Measurements from ENCODE around the gene ZNF827. TPM values are rescaled to one million over a fixed set of nuclear protein-coding genes. Genes with fewer than 3 reads are reported as not detected.

The ZNF827 gene
- total and polyA plus RNA-seq, 10 donors = 3.3 to 31.6 (median 16.1) TPM

- intact Hi-C loops (cut with DNase I; ENCODE audit: low total_unique reads) = no loop called here
- no peak for DNase-seq
- WGBS, 5 donors = 67 to 100% (median 90%) methylated on average over 1 of the region's 1 CpG
- TF ChIP-seq POLR2AphosphoS5 (IDR thresholded peaks at IDR 0.05) (no peak), POLR2A (IDR thresholded peaks at IDR 0.05) (no peak), CTCF (IDR thresholded peaks at IDR 0.05 in 8 of 11, conservative IDR thresholded peaks at IDR 0.05 in 3 of 11) (no peak)
- Histone ChIP-seq H3K27me3 (replicated peaks in 1 of 7) (no peaks in the 10 kb centered on the region), H3K4me3 (no peak overlapping the region), H3K9me3 (no peaks in the 10 kb centered on the region), H3K36me3 (no peaks in the 10 kb centered on the region), H3K4me1 (peaks cover 0 to 7% (median 0%) of the 10 kb centered on the region in 6 donors), H3K27ac (no peak overlapping the region)
These were observed 216.1 kb downstream of the ZNF827 start for GRCh38 chr4:145722561-145722960.

GRCh38 chr4:145720656-145721055 lies 218.0 kb downstream of the ZNF827 start:
- Histone ChIP-seq H3K4me1 (peaks cover 0 to 7% (median 0%) of the 10 kb centered on the region in 6 donors), H3K27ac (no peak overlapping the region), H3K9me3 (no peaks in the 10 kb centered on the region), H3K4me3 (no peak overlapping the region), H3K36me3 (no peaks in the 10 kb centered on the region), H3K27me3 (replicated peaks in 1 of 7) (peaks cover 0 to 6% (median 0%) of the 10 kb centered on the region in 7 donors)
- WGBS, 5 donors = 75 to 85% (median 78%) methylated on average over 3 of the region's 3 CpGs
- intact Hi-C loops (cut with DNase I; ENCODE audit: low total_unique reads) = no loop called here
- DNase-seq = no peak
- no peak for TF ChIP-seq CTCF (IDR thresholded peaks at IDR 0.05 in 8 of 11, conservative IDR thresholded peaks at IDR 0.05 in 3 of 11)
- no peak for TF ChIP-seq POLR2AphosphoS5 (IDR thresholded peaks at IDR 0.05)
- TF ChIP-seq POLR2A (IDR thresholded peaks at IDR 0.05) = no peak

GRCh38 chr4:145719752-145720624 lies 218.6 kb downstream of the ZNF827 start:
- Histone ChIP-seq H3K36me3 (no peaks in the 10 kb centered on the region), H3K4me3 (no peak overlapping the region), H3K27me3 (replicated peaks in 1 of 7) (peaks cover 0 to 6% (median 0%) of the 10 kb centered on the region in 7 donors), H3K27ac (no peak overlapping the region), H3K4me1 (peaks cover 0 to 7% (median 0%) of the 10 kb centered on the region in 6 donors), H3K9me3 (no peaks in the 10 kb centered on the region)
- TF ChIP-seq POLR2A (IDR thresholded peaks at IDR 0.05) = no peak
- no peak for TF ChIP-seq CTCF (IDR thresholded peaks at IDR 0.05 in 8 of 11, conservative IDR thresholded peaks at IDR 0.05 in 3 of 11)
- TF ChIP-seq POLR2AphosphoS5 (IDR thresholded peaks at IDR 0.05) = no peak
- no peak for DNase-seq
- intact Hi-C loops (cut with DNase I; ENCODE audit: low total_unique reads) = no loop called here
- 48 to 76% (median 69%) methylated on average over 10 of the region's 10 CpGs for WGBS, 5 donors

- no peak for DNase-seq
- WGBS, 5 donors = 56 to 85% (median 73%) methylated on average over 1 of the region's 1 CpG
- peaks cover 1 to 15% (median 8%) of the 10 kb centered on the region in 8 donors for H3K9me3 ChIP-seq
- peaks cover 0 to 10% (median 0%) of the 10 kb centered on the region in 7 donors for H3K27me3 ChIP-seq (replicated peaks in 1 of 7)
- H3K4me3 ChIP-seq = no peak overlapping the region
- TF ChIP-seq CTCF (IDR thresholded peaks at IDR 0.05 in 8 of 11, conservative IDR thresholded peaks at IDR 0.05 in 3 of 11) (no peak), POLR2A (IDR thresholded peaks at IDR 0.05) (no peak), POLR2AphosphoS5 (IDR thresholded peaks at IDR 0.05) (no peak)
- peaks cover 0 to 7% (median 0%) of the 10 kb centered on the region in 6 donors for H3K4me1 ChIP-seq
- intact Hi-C loops (cut with DNase I; ENCODE audit: low total_unique reads) = no loop called here
- no peaks in the 10 kb centered on the region for H3K36me3 ChIP-seq
- H3K27ac ChIP-seq = no peak overlapping the region
These were observed 221.9 kb downstream of the ZNF827 start for GRCh38 chr4:145716661-145717200.

Measured in spleen (tissue), 11 donors.